H1 (cell line): Measurements from ENCODE around the gene TEX35. TPM values are rescaled to one million over a fixed set of nuclear protein-coding genes. Genes with fewer than 3 reads are reported as not detected.

Experiments
- CTCF ChIA-PET: fragments of 300-600 bp; sonication (Branson Sonifier 250); formaldehyde crosslinking; loops from one replicate; lab custom pipeline; 2021; ENCODE audit not compliant: partially characterized antibody; lab: Charles Lee
- POLR2A ChIA-PET: fragments of 300-600 bp; sonication (Branson Sonifier 250); formaldehyde crosslinking; loops from one replicate; lab custom pipeline; 2021; ENCODE audit warnings: inconsistent platforms; ENCODE audit not compliant: partially characterized antibody; lab: Charles Lee
- DNase-seq, 2 experiments: peaks; one replicate each; pipeline versions ENCODE4 v3.0.0 to v3.0.0-alpha.2; 2010 to 2022; ENCODE audit warnings: low spot score in 2 of 2, low read depth in 1 of 2, mixed read lengths in 1 of 2
- FAIRE-seq: peaks from 2 replicates; lab custom pipeline; 2011; peaks lifted over from hg19 to GRCh38; lab: Jason Lieb, UNC
- H2AFZ ChIP-seq: 2 replicates; pipeline ENCODE4 v1.8.1; 2012; ENCODE audit warnings: low read length, inconsistent platforms
- H2AK5ac ChIP-seq: 2 replicates; pipeline ENCODE4 v1.6.1; 2013; ENCODE audit warnings: low read depth, low read length
- H2BK120ac ChIP-seq: replicated peaks from 2 replicates; pipeline ENCODE3; 2013; ENCODE audit warnings: low read depth, low read length, inconsistent platforms
- H2BK12ac ChIP-seq: 2 replicates; pipeline ENCODE4 v1.6.1; 2013; ENCODE audit warnings: low read depth, low read length
- H2BK15ac ChIP-seq: 2 replicates; pipeline ENCODE4 v1.6.1; 2013; ENCODE audit warnings: low read length
- H2BK20ac ChIP-seq: 2 replicates; pipeline ENCODE4 v1.6.1; 2013; ENCODE audit warnings: low read length
- H2BK5ac ChIP-seq: 2 replicates; pipeline ENCODE4 v1.6.1; 2013; ENCODE audit warnings: low read depth, low read length
- H3K14ac ChIP-seq: 2 replicates; pipeline ENCODE4 v1.6.1; 2013; ENCODE audit warnings: inconsistent platforms; ENCODE audit not compliant: insufficient read length
- H3K18ac ChIP-seq: 2 replicates; pipeline ENCODE4 v1.6.1; 2013; ENCODE audit warnings: low read length; ENCODE audit errors: extremely low read depth
- H3K23ac ChIP-seq: 2 replicates; pipeline ENCODE4 v1.6.1; 2013; ENCODE audit warnings: inconsistent platforms; ENCODE audit not compliant: insufficient read length
- H3K23me2 ChIP-seq: 2 replicates; pipeline ENCODE4 v1.6.1; 2013; ENCODE audit warnings: low read depth, low read length
- H3K27ac ChIP-seq: 2 replicates; pipeline ENCODE4 v1.6.1; 2011; ENCODE audit warnings: low read depth, low read length, inconsistent platforms
- H3K27me3 ChIP-seq, 4 experiments: replicated peaks in 1 of 4; 1 replicate in 1 of 4; 2 replicates in 3 of 4; pipeline versions ENCODE4 v1.6.1 to v1.8.1; 2011 to 2013; ENCODE audit warnings: low read length in 3 of 4, mild to moderate bottlenecking in 3 of 4, inconsistent platforms in 2 of 4, mixed read lengths in 2 of 4, moderate library complexity in 1 of 4; ENCODE audit not compliant: control insufficient read depth in 3 of 4, insufficient read depth in 3 of 4; ENCODE audit errors: extremely low read depth in 1 of 4
- H3K36me3 ChIP-seq, 4 experiments: 2 replicates each; pipeline versions ENCODE4 v1.6.1 to v1.8.1; 2011 to 2013; ENCODE audit warnings: mild to moderate bottlenecking in 4 of 4, low read length in 3 of 4, moderate library complexity in 2 of 4, control low read depth in 1 of 4, inconsistent platforms in 1 of 4; ENCODE audit not compliant: insufficient read depth in 4 of 4, control insufficient read depth in 2 of 4
- H3K4ac ChIP-seq: replicated peaks from 2 replicates; pipeline ENCODE3; 2013; ENCODE audit warnings: low read length, low read depth, mixed read lengths, inconsistent platforms; ENCODE audit not compliant: insufficient read length
- H3K4me1 ChIP-seq, 4 experiments: replicated peaks in 1 of 4; 1 replicate in 1 of 4; 2 replicates in 3 of 4; pipeline versions ENCODE4 v1.6.1 to v1.8.1; 2011 to 2013; ENCODE audit warnings: low read length in 3 of 4, inconsistent platforms in 2 of 4, mixed read lengths in 1 of 4; ENCODE audit not compliant: insufficient read depth in 4 of 4, control insufficient read depth in 3 of 4
- H3K4me2 ChIP-seq, 2 experiments: 2 replicates each; pipeline versions ENCODE4 v1.6.1 to v1.8.1; 2011 to 2013; ENCODE audit warnings: low read depth in 2 of 2, low read length in 2 of 2, control low read depth in 1 of 2, inconsistent platforms in 1 of 2, mild to moderate bottlenecking in 1 of 2; ENCODE audit not compliant: insufficient read depth in 1 of 2
- H3K4me3 ChIP-seq, 4 experiments: fragments of 200-600, 300-600 bp in 1 of 4; sonication (generic), shearing (Covaris generic), sonication (Bioruptor Twin) in 1 of 4; 2 replicates each; pipeline versions ENCODE4 v1.5.1 to v1.8.1; 2011 to 2016; ENCODE audit warnings: low read length in 4 of 4, low read depth in 3 of 4, control low read depth in 2 of 4, inconsistent platforms in 2 of 4, mild to moderate bottlenecking in 2 of 4, mixed read lengths in 1 of 4, moderate library complexity in 1 of 4; ENCODE audit not compliant: insufficient read depth in 2 of 4; ENCODE audit errors: extremely low read depth in 1 of 4
- H3K56ac ChIP-seq: replicated peaks from 2 replicates; pipeline ENCODE3; 2013; ENCODE audit warnings: low read depth, mild to moderate bottlenecking, mixed read lengths, low read length, inconsistent platforms; ENCODE audit not compliant: insufficient read length
- H3K79me1 ChIP-seq: 2 replicates; pipeline ENCODE4 v1.6.1; 2013; ENCODE audit warnings: low read depth, low read length, control low read depth
- H3K79me2 ChIP-seq, 2 experiments: 2 replicates each; pipeline versions ENCODE4 v1.6.1 to v1.8.1; 2012 to 2013; ENCODE audit warnings: low read length in 2 of 2, mild to moderate bottlenecking in 2 of 2, inconsistent platforms in 1 of 2; ENCODE audit not compliant: insufficient read depth in 2 of 2, control insufficient read depth in 1 of 2
- H3K9ac ChIP-seq, 4 experiments: replicated peaks in 1 of 4; 1 replicate in 1 of 4; 2 replicates in 3 of 4; pipeline versions ENCODE4 v1.6.1 to v1.8.1; 2011 to 2013; ENCODE audit warnings: low read depth in 3 of 4, low read length in 3 of 4, control low read depth in 2 of 4, mild to moderate bottlenecking in 2 of 4, moderate library complexity in 2 of 4, inconsistent platforms in 1 of 4; ENCODE audit errors: extremely low read depth in 1 of 4
- H3K9me3 ChIP-seq, 2 experiments: 2 replicates each; pipeline versions ENCODE4 v1.6.1 to v1.8.1; 2012 to 2013; ENCODE audit warnings: mild to moderate bottlenecking in 2 of 2, moderate library complexity in 2 of 2, control low read depth in 1 of 2, inconsistent platforms in 1 of 2, low read depth in 1 of 2, low read length in 1 of 2, mixed read lengths in 1 of 2; ENCODE audit not compliant: insufficient read depth in 2 of 2
- H4K20me1 ChIP-seq, 2 experiments: replicated peaks in 1 of 2; 2 replicates each; pipeline versions ENCODE3 to v1.8.1; 2011 to 2013; ENCODE audit warnings: inconsistent platforms in 2 of 2, low read length in 2 of 2, mild to moderate bottlenecking in 1 of 2; ENCODE audit not compliant: insufficient read depth in 2 of 2, control insufficient read depth in 1 of 2
- H4K5ac ChIP-seq: 2 replicates; pipeline ENCODE4 v1.6.1; 2013; ENCODE audit warnings: low read length, low read depth, mixed read lengths, inconsistent platforms; ENCODE audit not compliant: insufficient read length
- H4K8ac ChIP-seq: 2 replicates; pipeline ENCODE4 v1.8.0; 2013; ENCODE audit warnings: mild to moderate bottlenecking, moderate library complexity, low read length, inconsistent platforms; ENCODE audit not compliant: insufficient read depth; ENCODE audit errors: extremely low read depth
- H4K91ac ChIP-seq: replicated peaks from 2 replicates; pipeline ENCODE3; 2013; ENCODE audit warnings: low read length, mixed read lengths, inconsistent platforms; ENCODE audit not compliant: insufficient read length
- ASH2L ChIP-seq: fragments of 200-600, 300-600 bp; sonication (generic); IDR thresholded peaks from one replicate; pipeline ENCODE4 v1.7.1; 2017; ENCODE audit warnings: low read length
- CEBPB ChIP-seq: IDR thresholded peaks from 2 replicates; pipeline ENCODE4 v1.6.1; 2012; ENCODE audit warnings: low read depth, low read length
- CTBP2 ChIP-seq: IDR thresholded peaks from 2 replicates; pipeline ENCODE4 v1.7.0; 2011; ENCODE audit warnings: borderline replicate concordance, mild to moderate bottlenecking, moderate library complexity, mixed read lengths, low read length; ENCODE audit not compliant: insufficient read depth, insufficient read length
- E2F6 ChIP-seq: IDR thresholded peaks from 2 replicates; pipeline ENCODE4 v1.6.1; 2012; ENCODE audit warnings: inconsistent platforms
- FOSL1 ChIP-seq: IDR thresholded peaks from 2 replicates; pipeline ENCODE4 v1.6.1; 2011; ENCODE audit warnings: mild to moderate bottlenecking, low read depth, low read length, moderate library complexity; ENCODE audit not compliant: insufficient read depth
- JUN ChIP-seq: IDR thresholded peaks from 2 replicates; pipeline ENCODE4 v1.6.1; 2011; ENCODE audit warnings: low read depth, mild to moderate bottlenecking, improper control_type of control experiment, low read length
- JUND ChIP-seq: IDR thresholded peaks from 2 replicates; pipeline ENCODE4 v1.6.1; 2011; ENCODE audit warnings: mild to moderate bottlenecking, improper control_type of control experiment, low read length
- POU5F1 ChIP-seq: IDR thresholded peaks from 2 replicates; pipeline ENCODE4 v1.6.1; 2011; ENCODE audit warnings: low read depth, mild to moderate bottlenecking, low read length, moderate library complexity
- SIX5 ChIP-seq: IDR thresholded peaks from 2 replicates; pipeline ENCODE4 v1.6.1; 2011; ENCODE audit warnings: mild to moderate bottlenecking, low read depth, low read length
- USF2 ChIP-seq: IDR thresholded peaks from 2 replicates; pipeline ENCODE4 v1.6.1; 2011; ENCODE audit warnings: low read length, improper control_type of control experiment
- WGBS, 2 experiments: shearing (Covaris generic) in 1 of 2; methylation state at CpG; one replicate each; pipeline versions ENCODE4 v1.1.6 to v1.1.7; 2013 to 2015; ENCODE audit warnings: low lambda C conversion rate in 2 of 2, mixed read lengths in 2 of 2, inconsistent platforms in 1 of 2, low coverage in 1 of 2, missing lambda C conversion rate in 1 of 2; ENCODE audit not compliant: insufficient replicate concordance in 2 of 2, insufficient coverage in 1 of 2, insufficient read length in 1 of 2; ENCODE audit errors: extremely low coverage in 1 of 2, missing lambda C conversion rate in 1 of 2; 5-methylcytosine and 5-hydroxymethylcytosine counted together
- polyA plus RNA-seq, 7 experiments: library from polyadenylated mRNA; depleted of rRNA in 3 of 7; stranded (reverse) in 5 of 7; unstranded in 2 of 7; fragments of >200 nt in 5 of 7; fragments of 200-250 nt in 2 of 7; gene quantifications; 1 replicate in 5 of 7; 2 replicates in 1 of 7; 4 replicates in 1 of 7; pipeline versions ENCODE4 v1.2.1 to v1.2.3, GENCODE V29; 2011 to 2013; ENCODE audit warnings: missing spikeins in 2 of 7, mixed read lengths in 2 of 7
- total RNA-seq: library from RNA; stranded (reverse); fragmentation: NEBNext Ultra II Directional; extraction: Animal tissue kit (Norgen Biotek cat#: 25700); gene quantifications from 2 replicates; pipeline ENCODE4 v1.2.1, GENCODE V29; 2021

The TEX35 gene
- total and polyA plus RNA-seq, 2 of the 8 experiments (the other 6 are each of a cell fraction or from before 2014, with no cell fraction given): 0.03 TPM; not detected in 1

GRCh38 chr1:178530037-178530402, 17.1 kb downstream of the TEX35 start:
- H3K79me1 ChIP-seq: no peaks in the 10 kb centered on the region
- H2BK20ac ChIP-seq: no peak overlapping the region
- no peak overlapping the region for H4K5ac ChIP-seq
- FAIRE-seq (no peak), DNase-seq (no peak)
- no peaks in the 10 kb centered on the region for H3K27me3 ChIP-seq
- no peaks in the 10 kb centered on the region for H3K9me3 ChIP-seq
- H3K4ac ChIP-seq: no peak overlapping the region
- H4K20me1 ChIP-seq: no peaks in the 10 kb centered on the region
- no peak overlapping the region for H3K56ac ChIP-seq
- no peaks in the 10 kb centered on the region for H3K79me2 ChIP-seq
- H4K91ac ChIP-seq: no peak overlapping the region
- 91% methylated on average over 2 of the region's 2 CpGs; no CpG with 5 or more reads in 1 of the 2 experiments for WGBS, 2 experiments
- H2BK12ac ChIP-seq: no peak overlapping the region
- H2AK5ac ChIP-seq: no peak overlapping the region
- no peak overlapping the region for H2BK15ac ChIP-seq
- H3K23me2 ChIP-seq: no peaks in the 10 kb centered on the region
- H3K27ac ChIP-seq: no peak overlapping the region
- H2AFZ ChIP-seq: no peak overlapping the region
- H3K14ac ChIP-seq: no peak overlapping the region
- H3K18ac ChIP-seq: no peak overlapping the region
- POLR2A ChIA-PET: no interaction called here
- no peak overlapping the region for H3K23ac ChIP-seq
- H3K9ac ChIP-seq: no peak overlapping the region
- CTCF ChIA-PET: interaction anchor here (0.5 to 16.8 kb wide), 17 partner anchors 10 to 548 kb away, joined by 3 to 238 read pairs (median 6); partner anchors contain the start of gene TEX35
- no peaks in the 10 kb centered on the region for H3K36me3 ChIP-seq
- H3K4me1 ChIP-seq: peaks cover 0 to 2% (median under 1%) of the 10 kb centered on the region in 4 experiments; a peak in 1 of 7 replicates
- TF ChIP-seq SIX5 (no peak), ASH2L (no peak), CEBPB (no peak), FOSL1 (no peak), JUN (no peak), JUND (no peak), USF2 (no peak), CTBP2 (no peak), POU5F1 (no peak), E2F6 (no peak)
- no peak overlapping the region for H3K4me2 ChIP-seq
- no peak overlapping the region for H2BK120ac ChIP-seq
- H4K8ac ChIP-seq: no peak overlapping the region
- H3K4me3 ChIP-seq: no peak overlapping the region
- H2BK5ac ChIP-seq: no peak overlapping the region
